Measurements from ENCODE around the gene NCOA1.

Gene NCOA1

DNA sequence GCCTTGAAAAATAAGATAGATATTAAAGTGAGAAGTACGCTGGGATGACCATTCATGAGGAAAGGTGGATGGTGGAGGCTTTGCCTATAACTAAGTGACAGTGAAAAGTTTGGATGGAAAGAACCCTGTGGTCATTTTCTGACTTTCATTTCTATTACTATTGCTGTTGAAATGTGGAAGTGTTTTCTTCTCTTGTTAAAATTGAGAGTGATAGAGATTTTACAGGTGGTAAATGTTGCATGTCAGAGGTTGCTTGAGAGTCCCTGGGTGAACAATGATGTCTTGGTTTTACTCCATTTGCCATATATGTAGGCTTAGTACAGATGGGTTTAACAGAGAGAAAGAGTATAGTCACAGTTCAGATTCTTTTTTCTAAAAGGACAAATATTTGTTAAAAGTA lies 18.4 kb downstream of the NCOA1 start:
- Histone ChIP-seq H3K9ac (ENCODE audit: low read depth, low read length) (no peak overlapping the region), H2AFZ (ENCODE audit: low read depth, low read length) (no peak overlapping the region), H3K9me3 (ENCODE audit: insufficient read depth, low read length, severe bottlenecking) (no peaks in the 10 kb centered on the region), H3K36me3 (ENCODE audit: insufficient read depth, low read length) (no peaks in the 10 kb centered on the region), H3K4me2 (ENCODE audit: insufficient read depth, low read length) (no peak overlapping the region), H4K20me1 (ENCODE audit: insufficient read depth, low read length) (peaks cover 7% of the 10 kb centered on the region; the same call in 1 of the 2 replicates), H3K4me3 (ENCODE audit: low read depth in 1 of 2, low read length in 2 of 2) (no peak overlapping the region), H3K4me1 (ENCODE audit: insufficient read depth, low read length) (no peaks in the 10 kb centered on the region), H3K79me2 (ENCODE audit: insufficient read depth, low read length) (peaks cover 52% of the 10 kb centered on the region), H3K27ac (ENCODE audit: low read length) (no peak overlapping the region), H3K27me3 (ENCODE audit: insufficient read depth, low read length, poor library complexity) (no peaks in the 10 kb centered on the region)
- ATAC-seq (ENCODE audit: insufficient read depth, low read depth) (no peak), DNase-seq (no peak)
- TF ChIP-seq, protein P1, sequence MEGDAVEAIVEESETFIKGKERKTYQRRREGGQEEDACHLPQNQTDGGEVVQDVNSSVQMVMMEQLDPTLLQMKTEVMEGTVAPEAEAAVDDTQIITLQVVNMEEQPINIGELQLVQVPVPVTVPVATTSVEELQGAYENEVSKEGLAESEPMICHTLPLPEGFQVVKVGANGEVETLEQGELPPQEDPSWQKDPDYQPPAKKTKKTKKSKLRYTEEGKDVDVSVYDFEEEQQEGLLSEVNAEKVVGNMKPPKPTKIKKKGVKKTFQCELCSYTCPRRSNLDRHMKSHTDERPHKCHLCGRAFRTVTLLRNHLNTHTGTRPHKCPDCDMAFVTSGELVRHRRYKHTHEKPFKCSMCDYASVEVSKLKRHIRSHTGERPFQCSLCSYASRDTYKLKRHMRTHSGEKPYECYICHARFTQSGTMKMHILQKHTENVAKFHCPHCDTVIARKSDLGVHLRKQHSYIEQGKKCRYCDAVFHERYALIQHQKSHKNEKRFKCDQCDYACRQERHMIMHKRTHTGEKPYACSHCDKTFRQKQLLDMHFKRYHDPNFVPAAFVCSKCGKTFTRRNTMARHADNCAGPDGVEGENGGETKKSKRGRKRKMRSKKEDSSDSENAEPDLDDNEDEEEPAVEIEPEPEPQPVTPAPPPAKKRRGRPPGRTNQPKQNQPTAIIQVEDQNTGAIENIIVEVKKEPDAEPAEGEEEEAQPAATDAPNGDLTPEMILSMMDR (IDR thresholded peaks at IDR 0.05; ENCODE audit: borderline replicate concordance, extremely low read depth, low read length, poor library complexity, severe bottlenecking), result no peak
- TF ChIP-seq EZH2 (IDR thresholded peaks at IDR 0.05; ENCODE audit: borderline replicate concordance, low read depth, low read length, severe bottlenecking), result no peak

DNA sequence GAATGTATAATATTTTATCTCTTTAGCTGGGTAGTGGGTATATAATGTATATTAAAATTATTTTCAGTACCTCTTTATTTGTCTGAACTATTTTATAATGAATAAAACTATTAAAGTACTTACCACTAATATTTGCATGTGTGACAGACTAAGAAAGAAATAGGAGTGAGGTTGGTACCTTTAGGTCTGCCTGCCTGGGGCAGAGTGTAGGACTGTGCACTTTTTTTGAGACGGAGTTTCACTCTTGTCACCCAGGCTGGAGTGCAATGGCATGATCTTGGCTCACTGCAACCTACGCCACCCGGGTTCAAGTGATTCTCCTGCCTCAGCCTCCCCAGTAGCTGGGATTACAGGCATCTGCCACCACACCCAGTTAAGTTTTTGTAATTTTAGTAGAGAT lies 18.8 kb downstream of the NCOA1 start:
- no peak for TF ChIP-seq EZH2 (IDR thresholded peaks at IDR 0.05; ENCODE audit: borderline replicate concordance, low read depth, low read length, severe bottlenecking)
- TF ChIP-seq, protein P1 (IDR thresholded peaks at IDR 0.05; ENCODE audit: borderline replicate concordance, extremely low read depth, low read length, poor library complexity, severe bottlenecking), result no peak
- H3K79me2 ChIP-seq (ENCODE audit: insufficient read depth, low read length), result peaks cover 54% of the 10 kb centered on the region
- H3K27ac ChIP-seq (ENCODE audit: low read length), result no peak overlapping the region
- H3K4me1 ChIP-seq (ENCODE audit: insufficient read depth, low read length), result no peaks in the 10 kb centered on the region
- DNase-seq (no peak), ATAC-seq (ENCODE audit: insufficient read depth, low read depth) (no peak)
- no peaks in the 10 kb centered on the region for H3K36me3 ChIP-seq (ENCODE audit: insufficient read depth, low read length)
- H3K9ac ChIP-seq (ENCODE audit: low read depth, low read length), result no peak overlapping the region
- no peak overlapping the region for H3K4me3 ChIP-seq (ENCODE audit: low read depth in 1 of 2, low read length in 2 of 2)
- no peak overlapping the region for H2AFZ ChIP-seq (ENCODE audit: low read depth, low read length)
- H3K27me3 ChIP-seq (ENCODE audit: insufficient read depth, low read length, poor library complexity), result no peaks in the 10 kb centered on the region
- no peaks in the 10 kb centered on the region for H3K9me3 ChIP-seq (ENCODE audit: insufficient read depth, low read length, severe bottlenecking)
- H3K4me2 ChIP-seq (ENCODE audit: insufficient read depth, low read length), result no peak overlapping the region
- peaks cover 7% of the 10 kb centered on the region; the same call in 1 of the 2 replicates for H4K20me1 ChIP-seq (ENCODE audit: insufficient read depth, low read length)

DNA sequence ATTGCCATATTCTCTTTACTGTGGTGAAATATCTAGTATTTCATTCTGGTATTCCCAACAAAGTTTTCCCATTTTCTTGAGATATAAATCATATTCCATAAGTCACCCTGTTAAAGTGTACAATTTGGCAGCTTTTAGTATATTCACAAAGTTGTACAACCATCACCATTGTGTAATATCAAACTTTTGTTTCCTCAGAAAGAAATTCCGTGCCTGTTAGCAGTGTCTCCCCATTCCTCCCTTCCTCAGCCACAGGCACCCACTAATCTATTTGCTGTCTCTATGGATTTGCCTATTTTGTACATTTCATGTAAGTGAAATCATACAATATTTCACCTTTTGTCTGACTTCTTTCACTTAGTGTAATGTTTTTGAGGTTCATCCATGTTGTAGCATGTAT lies 19.7 kb downstream of the NCOA1 start:
- no peak overlapping the region for H3K4me2 ChIP-seq (ENCODE audit: insufficient read depth, low read length)
- H3K4me3 ChIP-seq (ENCODE audit: low read depth in 1 of 2, low read length in 2 of 2), result no peak overlapping the region
- H3K4me1 ChIP-seq (ENCODE audit: insufficient read depth, low read length), result no peaks in the 10 kb centered on the region
- TF ChIP-seq EZH2 (IDR thresholded peaks at IDR 0.05; ENCODE audit: borderline replicate concordance, low read depth, low read length, severe bottlenecking), result no peak
- TF ChIP-seq, protein P1 (IDR thresholded peaks at IDR 0.05; ENCODE audit: borderline replicate concordance, extremely low read depth, low read length, poor library complexity, severe bottlenecking), result no peak
- peaks cover 55% of the 10 kb centered on the region for H3K79me2 ChIP-seq (ENCODE audit: insufficient read depth, low read length)
- H3K27ac ChIP-seq (ENCODE audit: low read length), result no peak overlapping the region
- H3K27me3 ChIP-seq (ENCODE audit: insufficient read depth, low read length, poor library complexity), result no peaks in the 10 kb centered on the region
- no peak overlapping the region for H3K9ac ChIP-seq (ENCODE audit: low read depth, low read length)
- 0 out of 2 replicates have a peak, but pooled peaks cover 4% of the 10 kb centered on the region for H4K20me1 ChIP-seq (ENCODE audit: insufficient read depth, low read length)
- H2AFZ ChIP-seq (ENCODE audit: low read depth, low read length), result no peak overlapping the region
- DNase-seq (no peak), ATAC-seq (ENCODE audit: insufficient read depth, low read depth) (no peak)
- H3K36me3 ChIP-seq (ENCODE audit: insufficient read depth, low read length), result no peaks in the 10 kb centered on the region
- no peaks in the 10 kb centered on the region for H3K9me3 ChIP-seq (ENCODE audit: insufficient read depth, low read length, severe bottlenecking)

DNA sequence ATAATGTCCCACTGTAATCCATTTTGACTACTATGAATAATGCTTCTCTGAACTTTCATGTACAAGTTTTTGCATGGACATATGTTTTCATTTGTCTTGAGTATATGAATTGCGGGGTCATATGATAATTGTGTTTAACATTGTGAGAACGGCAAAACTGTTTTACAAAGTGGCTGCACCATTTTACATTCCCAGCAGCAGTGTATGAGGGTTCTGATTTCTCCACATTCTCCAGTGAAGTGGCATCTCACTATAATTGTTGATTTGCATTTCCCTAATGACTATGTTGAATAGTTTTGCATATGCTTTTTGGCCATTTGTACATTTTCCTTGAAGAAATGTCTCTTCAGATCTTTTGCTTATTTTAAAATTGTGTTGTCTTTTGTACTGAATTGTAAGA lies 20.1 kb downstream of the NCOA1 start:
- no peak for TF ChIP-seq EZH2 (IDR thresholded peaks at IDR 0.05; ENCODE audit: borderline replicate concordance, low read depth, low read length, severe bottlenecking)
- TF ChIP-seq, protein P1 (IDR thresholded peaks at IDR 0.05; ENCODE audit: borderline replicate concordance, extremely low read depth, low read length, poor library complexity, severe bottlenecking), result no peak
- no peak overlapping the region for H3K27ac ChIP-seq (ENCODE audit: low read length)
- DNase-seq (no peak), ATAC-seq (ENCODE audit: insufficient read depth, low read depth) (no peak)
- H4K20me1 ChIP-seq (ENCODE audit: insufficient read depth, low read length), result 0 out of 2 replicates have a peak, but pooled peaks cover 4% of the 10 kb centered on the region
- no peak overlapping the region for H3K9ac ChIP-seq (ENCODE audit: low read depth, low read length)
- no peaks in the 10 kb centered on the region for H3K27me3 ChIP-seq (ENCODE audit: insufficient read depth, low read length, poor library complexity)
- H3K79me2 ChIP-seq (ENCODE audit: insufficient read depth, low read length), result peaks cover 52% of the 10 kb centered on the region
- no peaks in the 10 kb centered on the region for H3K9me3 ChIP-seq (ENCODE audit: insufficient read depth, low read length, severe bottlenecking)
- no peaks in the 10 kb centered on the region for H3K4me1 ChIP-seq (ENCODE audit: insufficient read depth, low read length)
- no peak overlapping the region for H2AFZ ChIP-seq (ENCODE audit: low read depth, low read length)
- no peaks in the 10 kb centered on the region for H3K36me3 ChIP-seq (ENCODE audit: insufficient read depth, low read length)
- no peak overlapping the region for H3K4me2 ChIP-seq (ENCODE audit: insufficient read depth, low read length)
- no peak overlapping the region for H3K4me3 ChIP-seq (ENCODE audit: low read depth in 1 of 2, low read length in 2 of 2)
